ENCODE measurements around the gene PDE4D. TPM values are rescaled to one million over a fixed set of nuclear protein-coding genes. Genes with fewer than 3 reads are reported as not detected.

The PDE4D gene
- total RNA-seq, 1 donor from 2014 or later = 35.1 TPM

- intact Hi-C loops (cut with micrococcal nuclease) = no loop called here
- ATAC-seq (no peak), DNase-seq (no peak)
Measured at GRCh38 chr5:59557572-59557971, 336.0 kb downstream of the PDE4D start.

DNA sequence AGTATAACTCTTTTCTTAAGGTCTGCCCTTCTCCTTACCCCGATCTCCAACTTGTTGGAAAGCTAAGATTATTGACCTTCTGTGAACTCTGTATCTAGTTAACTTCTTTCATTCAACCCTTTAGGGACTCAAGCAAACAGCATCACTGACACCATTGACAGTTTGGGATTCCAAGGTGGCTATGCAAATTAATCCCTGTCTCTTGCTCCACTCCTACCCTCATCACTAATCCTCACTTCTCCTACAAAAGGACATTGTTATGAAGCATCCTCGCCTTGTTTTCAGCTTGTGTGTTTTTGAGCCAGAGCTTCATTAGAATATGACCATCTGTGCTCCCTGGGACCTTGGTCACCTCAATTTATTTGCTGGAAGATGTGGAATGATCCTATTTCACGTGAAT is 337.9 kb downstream of the PDE4D start:
- intact Hi-C loops (cut with micrococcal nuclease) = no loop called here
- ATAC-seq (no peak), DNase-seq (no peak)

DNA sequence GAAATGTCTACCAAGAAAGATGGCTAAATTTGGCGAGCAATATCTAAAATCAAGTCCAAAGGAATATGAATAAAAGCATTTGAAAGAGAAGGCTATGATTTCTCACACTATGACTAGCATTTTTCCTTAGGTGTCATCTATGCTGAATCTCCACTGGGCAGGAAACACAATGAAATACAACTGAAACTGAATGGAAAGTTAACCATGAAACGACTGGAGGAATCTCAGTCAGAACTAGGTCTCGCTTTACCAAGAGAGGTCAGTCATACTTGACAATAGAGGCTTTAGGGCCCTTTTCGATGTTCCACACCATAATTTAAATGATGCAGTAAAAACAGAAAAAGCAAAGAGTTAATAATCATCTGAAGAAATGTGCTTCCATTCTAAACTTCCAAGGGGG is 339.0 kb downstream of the PDE4D start:
- intact Hi-C loops (cut with micrococcal nuclease) = no loop called here
- DNase-seq = no peak
- no peak for ATAC-seq

DNA sequence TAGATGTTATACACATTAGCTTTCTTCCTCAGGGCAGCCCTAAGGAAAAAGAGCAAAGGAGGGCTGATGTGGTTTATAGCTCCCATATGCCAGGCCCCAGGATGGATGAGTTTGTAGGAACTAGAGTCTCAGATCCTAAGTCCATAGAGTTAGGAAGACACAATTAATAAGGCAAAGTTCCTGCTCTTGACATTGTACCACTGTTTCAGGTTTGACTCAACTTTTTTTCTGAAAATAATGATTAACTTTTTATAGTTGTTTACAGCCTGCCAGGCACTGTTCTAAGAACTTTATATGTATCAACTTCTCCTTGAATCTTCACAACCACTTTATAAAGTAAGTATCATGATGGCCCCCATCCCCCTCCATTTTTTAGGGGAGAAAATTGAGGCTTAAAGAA is 339.5 kb downstream of the PDE4D start:
- intact Hi-C loops (cut with micrococcal nuclease) = no loop called here
- no peak for ATAC-seq

GRCh38 chr5:59548807-59549357 is 344.6 kb downstream of the PDE4D start:
- intact Hi-C loops (cut with micrococcal nuclease) = no loop called here
- ATAC-seq (no peak), DNase-seq (no peak)

More for the DNA sequence above, 339.5 kb downstream of the PDE4D start:
- no peak for DNase-seq

DNA sequence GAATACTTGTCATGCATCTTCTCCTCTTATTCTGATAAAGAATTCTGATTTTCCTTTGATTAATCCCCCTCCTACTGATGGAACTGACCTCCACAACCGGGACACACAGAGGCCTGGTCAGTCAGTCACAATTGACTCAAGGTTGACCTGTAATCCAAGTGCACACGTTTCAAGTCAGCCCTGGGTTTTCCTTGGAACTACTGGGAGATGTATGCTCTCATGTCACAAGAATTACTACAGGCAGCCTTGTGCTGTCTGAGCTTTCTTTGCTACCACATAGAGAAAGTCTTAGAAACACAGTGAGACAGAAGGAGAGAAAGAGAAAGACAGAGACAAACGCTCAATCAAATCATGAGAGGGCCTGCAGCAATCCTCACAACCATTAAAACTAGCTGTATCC is 345.8 kb downstream of the PDE4D start:
- ATAC-seq (no peak), DNase-seq (no peak)
- intact Hi-C loops (cut with micrococcal nuclease) = no loop called here

- DNase-seq = no peak
- intact Hi-C loops (cut with micrococcal nuclease) = no loop called here
- ATAC-seq = no peak
Measured at GRCh38 chr5:59544573-59544972, 349.0 kb downstream of the PDE4D start.

DNA sequence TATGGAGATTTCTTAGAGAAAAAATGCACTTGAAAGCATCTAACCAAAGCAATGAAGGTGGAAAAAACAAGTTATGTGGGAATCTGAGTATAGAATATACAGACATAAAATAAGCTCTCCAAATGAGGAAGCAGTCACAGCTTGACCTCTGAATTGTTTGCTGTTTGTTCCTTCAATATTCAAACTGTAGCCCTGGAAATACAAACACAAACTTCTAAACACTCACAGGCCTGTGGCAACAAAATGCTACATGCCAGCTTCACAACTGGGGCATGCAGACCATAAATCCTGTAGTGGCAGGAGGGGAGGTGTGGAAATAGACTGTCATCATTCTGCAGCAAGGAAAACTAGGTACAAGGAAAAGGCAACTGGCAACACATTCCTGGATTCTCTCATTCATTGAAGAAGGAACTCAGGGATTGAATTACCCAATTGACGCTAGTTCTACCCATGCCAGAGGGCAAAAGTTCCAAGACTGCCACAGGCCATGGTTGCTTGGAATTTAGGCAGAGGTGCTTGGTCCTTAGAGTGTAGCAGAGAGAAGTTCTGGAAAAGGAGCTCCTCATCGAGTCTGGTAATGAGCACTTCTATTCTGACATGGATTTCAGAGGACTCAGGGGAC is 349.6 kb downstream of the PDE4D start:
- DNase-seq (no peak), ATAC-seq (peak; percentile 44)
- intact Hi-C loops (cut with micrococcal nuclease) = no loop called here

- ATAC-seq = peak; percentile 97
- peak; percentile 61 for DNase-seq
- intact Hi-C loops (cut with micrococcal nuclease) = no loop called here
Measured at GRCh38 chr5:59542851-59543820, 350.4 kb downstream of the PDE4D start.

- DNase-seq (no peak), ATAC-seq (no peak)
- intact Hi-C loops (cut with micrococcal nuclease) = no loop called here
Measured at GRCh38 chr5:59542306-59542705, 351.2 kb downstream of the PDE4D start.

- intact Hi-C loops (cut with micrococcal nuclease) = no loop called here
- DNase-seq (no peak), ATAC-seq (no peak)
Measured at GRCh38 chr5:59540366-59540765, 353.2 kb downstream of the PDE4D start.

DNA sequence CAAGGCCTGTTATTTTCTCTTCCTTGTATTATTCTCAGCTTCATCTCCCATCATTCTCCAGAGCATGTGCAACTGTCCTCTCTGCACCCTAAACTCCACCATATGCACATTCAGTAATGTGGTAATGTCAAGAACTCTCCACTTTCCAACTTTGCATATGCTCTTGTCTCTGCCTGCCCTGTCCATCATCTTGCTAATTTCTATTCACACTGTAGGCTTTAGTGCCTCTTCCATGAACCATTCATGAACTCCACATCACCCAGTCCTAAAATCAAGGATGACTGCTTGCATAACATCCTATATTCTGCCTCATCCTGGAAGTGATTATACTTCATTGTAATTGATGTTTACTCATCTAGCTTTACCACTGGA is 354.8 kb downstream of the PDE4D start:
- no peak for DNase-seq
- ATAC-seq = no peak
- intact Hi-C loops (cut with micrococcal nuclease) = no loop called here

- ATAC-seq = peak; percentile 47
- DNase-seq = no peak
- intact Hi-C loops (cut with micrococcal nuclease) = no loop called here
Measured at GRCh38 chr5:59537961-59538749, 355.4 kb downstream of the PDE4D start.

- no peak for DNase-seq
- no peak for ATAC-seq
- intact Hi-C loops (cut with micrococcal nuclease) = no loop called here
Measured at GRCh38 chr5:59536875-59537274, 356.7 kb downstream of the PDE4D start.

DNA sequence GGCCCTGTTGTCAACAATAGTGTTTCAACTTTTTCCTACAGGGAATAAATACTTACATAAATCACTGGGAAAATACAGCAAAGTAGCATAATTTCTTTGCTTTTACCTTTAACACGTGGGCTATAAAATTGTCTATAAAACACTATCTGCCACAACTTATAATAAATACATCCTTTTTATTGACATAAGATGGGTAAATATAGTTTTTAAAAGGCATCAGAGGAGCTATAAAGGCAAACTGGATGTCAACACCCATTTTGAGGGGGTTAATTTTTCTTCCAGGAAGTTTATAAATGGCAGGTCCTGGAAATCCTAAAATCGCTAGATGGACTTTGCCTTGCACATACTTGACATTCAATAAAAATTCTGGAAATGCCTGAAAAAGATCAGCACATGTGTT is 358.0 kb downstream of the PDE4D start:
- DNase-seq (no peak), ATAC-seq (no peak)
- intact Hi-C loops (cut with micrococcal nuclease) = no loop called here

- ATAC-seq = no peak
- intact Hi-C loops (cut with micrococcal nuclease) = no loop called here
- DNase-seq = no peak
Measured at GRCh38 chr5:59533730-59534108, 359.8 kb downstream of the PDE4D start.

DNA sequence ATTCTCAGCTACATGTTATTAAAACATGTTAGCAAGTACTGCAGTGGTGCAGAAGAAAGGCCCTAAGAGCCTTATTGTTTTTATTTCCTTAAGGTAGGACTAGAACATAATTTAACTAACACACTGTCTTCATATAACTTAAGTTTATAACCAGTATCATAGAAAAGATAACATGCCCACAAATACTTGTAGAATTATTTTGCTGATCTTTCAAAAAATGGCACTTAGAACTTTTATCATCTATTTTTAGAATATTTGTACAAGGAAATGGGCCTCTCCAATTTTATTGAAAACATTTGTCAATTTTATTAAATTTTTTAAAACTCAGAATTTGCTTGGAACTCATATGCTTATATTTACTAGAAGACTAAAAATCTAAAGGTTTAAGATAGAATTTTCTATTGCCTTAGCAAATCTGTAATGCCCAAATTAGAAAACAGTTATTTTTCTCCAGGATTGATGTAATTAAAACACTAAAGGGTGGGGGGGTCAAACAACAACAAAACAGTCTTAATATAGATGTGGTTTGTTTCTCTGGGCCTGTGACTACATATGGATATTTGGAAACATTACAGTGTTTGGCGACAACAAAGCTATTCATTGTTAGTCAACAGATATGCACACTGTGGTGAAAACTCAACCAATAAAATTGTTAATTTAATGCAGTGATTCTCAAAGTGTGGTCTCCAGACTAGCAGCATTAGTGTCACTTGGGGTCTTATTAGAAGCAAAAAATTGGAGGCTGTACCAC is 360.4 kb downstream of the PDE4D start:
- DNase-seq (no peak), ATAC-seq (no peak)
- intact Hi-C loops (cut with micrococcal nuclease) = no loop called here

DNA sequence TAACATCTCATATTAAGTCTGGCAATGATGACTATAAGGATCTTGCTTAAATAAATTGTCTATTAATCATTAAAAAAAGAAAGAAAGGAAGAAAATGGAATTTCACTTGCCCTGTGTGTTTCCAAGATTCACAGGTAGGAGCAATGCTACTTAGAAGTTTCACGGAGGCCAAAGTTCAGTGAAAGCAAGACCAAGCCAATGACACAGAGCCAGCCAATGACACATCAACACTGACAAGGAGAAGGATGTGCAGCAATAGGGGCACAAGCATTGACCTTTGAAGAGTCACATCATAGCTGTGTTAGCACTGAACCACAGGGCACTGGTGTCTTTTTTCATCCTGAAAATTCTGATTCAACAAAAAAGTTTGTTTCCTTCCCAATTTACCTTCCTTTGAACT is 364.3 kb downstream of the PDE4D start:
- ATAC-seq (no peak), DNase-seq (no peak)
- intact Hi-C loops (cut with micrococcal nuclease) = no loop called here

GRCh38 chr5:59528202-59528862 is 365.2 kb downstream of the PDE4D start:
- no peak for DNase-seq
- ATAC-seq = no peak
- intact Hi-C loops (cut with micrococcal nuclease) = no loop called here

All from left ventricle myocardium superior (tissue), 1 donor.